SJSA1 (cell line): ENCODE results near the gene PTP4A1. TPM values are rescaled to one million over a fixed set of nuclear protein-coding genes. Genes with fewer than 3 reads are reported as not detected.

Source experiments
- DNase-seq, 2 experiments: peaks; one replicate each; pipeline ENCODE4 v3.0.0-alpha.2; 2015 to 2020; ENCODE audit warnings: low spot score in 2 of 2, low read depth in 1 of 2
- H3K27ac ChIP-seq: fragments of 250-450 bp; sonication (Bioruptor Pico); 2 replicates; pipeline ENCODE4 v1.5.1; 2020; ENCODE audit warnings: mild to moderate bottlenecking, moderate library complexity
- H3K27me3 ChIP-seq: fragments of 250-450 bp; sonication (Bioruptor Pico); replicated peaks from 2 replicates; pipeline ENCODE4 v1.5.1; 2020; ENCODE audit warnings: mild to moderate bottlenecking, moderate library complexity
- H3K36me3 ChIP-seq: fragments of 250-450 bp; sonication (Bioruptor Pico); 2 replicates; pipeline ENCODE4 v1.5.1; 2020; ENCODE audit warnings: mild to moderate bottlenecking
- H3K4me1 ChIP-seq: fragments of 250-450 bp; sonication (Bioruptor Pico); replicated peaks from 2 replicates; pipeline ENCODE4 v1.6.1; 2021; ENCODE audit warnings: mild to moderate bottlenecking
- H3K4me3 ChIP-seq: fragments of 250-450 bp; sonication (Bioruptor Pico); 2 replicates; pipeline ENCODE4 v1.5.1; 2020; ENCODE audit warnings: mild to moderate bottlenecking
- H3K9me3 ChIP-seq: fragments of 250-450 bp; sonication (Bioruptor Pico); replicated peaks from 2 replicates; pipeline ENCODE4 v1.5.1; 2020; ENCODE audit warnings: mild to moderate bottlenecking
- total RNA-seq: library from RNA; depleted of rRNA; stranded (reverse); fragments of >200 nt; shearing (Covaris generic); gene quantifications from 2 replicates; pipeline ENCODE4 v1.2.3, GENCODE V29; 2014

The PTP4A1 gene
- total RNA-seq, 1 experiment from 2014 or later: 15.7 TPM

DNA sequence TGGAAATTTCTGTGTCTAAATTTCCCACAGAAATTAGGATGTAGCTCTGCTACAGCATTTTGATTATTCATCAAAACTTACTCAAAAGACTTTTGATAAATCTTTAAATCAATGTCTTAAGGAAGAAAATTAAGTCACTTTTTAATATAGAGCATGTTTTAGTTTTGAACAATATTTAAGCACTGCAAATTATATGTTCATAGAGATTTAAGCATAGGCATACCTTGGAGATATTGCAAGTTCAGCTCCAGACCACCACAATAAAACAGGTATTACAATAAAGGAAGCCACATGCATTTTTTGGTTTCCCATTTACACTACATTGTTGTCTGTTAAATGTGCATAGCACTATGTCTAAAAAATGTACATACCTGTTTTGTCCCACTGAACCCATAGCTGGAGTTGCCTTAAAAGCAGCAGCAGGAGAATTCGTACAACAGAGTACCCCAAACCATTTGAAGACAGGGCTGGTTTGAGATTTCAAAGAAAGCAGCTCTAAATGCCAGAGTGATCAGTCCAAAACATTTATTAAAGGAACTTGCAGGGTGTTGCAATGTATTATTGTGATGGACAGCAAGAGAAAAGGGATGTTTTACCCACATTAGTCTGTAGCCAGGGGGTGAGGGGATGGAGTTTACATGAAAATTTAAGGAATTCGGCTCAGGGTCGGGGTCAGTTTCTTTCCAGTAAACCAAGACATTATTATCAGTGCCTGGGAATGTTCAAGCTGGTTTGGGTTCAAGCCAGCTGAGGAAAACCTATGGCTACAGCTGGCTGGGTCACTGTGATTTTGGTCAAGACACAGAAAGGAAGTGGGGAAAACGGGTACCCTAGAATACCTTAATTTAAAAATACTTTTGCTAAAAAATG is 6.3 kb upstream of the PTP4A1 start:
- DNase-seq: no peak
- H3K27ac ChIP-seq: no peak overlapping the region
- H3K9me3 ChIP-seq: no peaks in the 10 kb centered on the region
- peaks cover 9% of the 10 kb centered on the region; the same call in 1 of the 2 replicates for H3K27me3 ChIP-seq
- no peaks in the 10 kb centered on the region for H3K4me1 ChIP-seq
- H3K36me3 ChIP-seq: no peaks in the 10 kb centered on the region
- no peak overlapping the region for H3K4me3 ChIP-seq

DNA sequence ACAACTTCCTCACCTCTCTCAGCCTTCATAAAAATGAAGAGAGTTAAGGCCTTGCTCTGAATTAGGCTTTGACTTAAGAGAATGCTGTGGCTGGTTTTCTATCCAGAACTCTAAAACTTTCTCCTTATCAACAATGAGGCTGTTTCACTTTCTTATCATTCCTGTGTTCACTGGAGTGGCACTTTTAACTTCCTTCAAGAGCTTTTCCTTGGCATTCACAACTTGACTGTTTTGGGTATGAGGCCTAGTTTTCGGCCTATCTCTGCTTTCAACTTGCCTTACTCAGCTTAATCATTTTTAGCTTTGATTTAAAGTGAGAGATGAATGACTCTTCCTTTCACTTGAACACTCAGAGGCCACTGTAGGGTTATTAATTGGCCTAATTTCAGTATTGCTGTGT is 4.3 kb upstream of the PTP4A1 start:
- peaks cover 6% of the 10 kb centered on the region for H3K4me1 ChIP-seq
- no peak for DNase-seq
- no peaks in the 10 kb centered on the region for H3K9me3 ChIP-seq

DNA sequence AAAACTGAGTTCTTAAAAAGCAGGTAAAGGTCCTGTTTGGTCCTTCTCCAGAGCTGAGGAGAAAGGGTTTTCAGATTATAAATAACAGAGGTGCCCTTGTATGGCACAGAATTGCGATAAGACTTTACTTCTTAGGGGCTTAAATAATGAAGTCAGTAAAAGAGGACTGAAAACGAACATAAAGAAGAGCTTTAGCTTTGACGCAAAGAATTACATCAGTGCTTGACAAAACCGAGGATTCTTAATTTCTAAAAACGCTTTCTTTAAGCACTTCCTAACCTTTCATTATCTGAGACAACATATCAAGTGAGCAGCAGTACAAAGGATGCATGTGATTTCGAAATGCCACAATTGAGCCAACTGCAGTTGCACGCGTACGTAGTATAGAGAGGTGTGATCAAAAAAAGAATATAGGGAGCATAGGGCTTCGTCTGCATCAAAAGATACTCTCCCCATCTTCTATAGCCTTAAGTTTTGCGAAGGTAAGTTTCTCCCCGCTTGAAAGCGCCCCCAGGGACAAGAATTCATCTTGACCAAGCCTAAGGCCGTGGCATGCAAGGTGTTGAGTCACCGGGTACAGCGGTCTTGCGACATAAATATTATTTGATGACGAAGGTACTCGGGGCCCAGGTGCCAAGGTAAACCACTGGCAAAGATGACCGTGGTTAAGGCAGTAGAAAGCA is 778 bp upstream of the PTP4A1 start:
- Histone ChIP-seq H3K4me1 (peaks cover 14% of the 10 kb centered on the region), H3K36me3 (peaks cover 21% of the 10 kb centered on the region), H3K27ac (peak overlapping the region; percentile 20; the same call in 1 of the 2 replicates), H3K9me3 (no peaks in the 10 kb centered on the region), H3K27me3 (0 out of 2 replicates have a peak, but pooled peaks cover 1% of the 10 kb centered on the region), H3K4me3 (peak overlapping the region; percentile 92)
- DNase-seq: peak; percentile 8 to 49

More for the DNA sequence above, 4.3 kb upstream of the PTP4A1 start:
- H3K4me3 ChIP-seq: no peak overlapping the region
- peaks cover 9% of the 10 kb centered on the region; the same call in 1 of the 2 replicates for H3K27me3 ChIP-seq
- no peak overlapping the region for H3K27ac ChIP-seq
- peaks cover 6% of the 10 kb centered on the region for H3K36me3 ChIP-seq

- H3K27ac ChIP-seq: peak overlapping the region; percentile 91
- H3K9me3 ChIP-seq: no peaks in the 10 kb centered on the region
- H3K4me3 ChIP-seq: peak overlapping the region; percentile 92
- no peak for DNase-seq
- H3K4me1 ChIP-seq: peaks cover 14% of the 10 kb centered on the region
- no peaks in the 10 kb centered on the region for H3K27me3 ChIP-seq
- peaks cover 31% of the 10 kb centered on the region for H3K36me3 ChIP-seq
Measured at GRCh38 chr6:63572747-63573075, 431 bp downstream of the PTP4A1 start.

DNA sequence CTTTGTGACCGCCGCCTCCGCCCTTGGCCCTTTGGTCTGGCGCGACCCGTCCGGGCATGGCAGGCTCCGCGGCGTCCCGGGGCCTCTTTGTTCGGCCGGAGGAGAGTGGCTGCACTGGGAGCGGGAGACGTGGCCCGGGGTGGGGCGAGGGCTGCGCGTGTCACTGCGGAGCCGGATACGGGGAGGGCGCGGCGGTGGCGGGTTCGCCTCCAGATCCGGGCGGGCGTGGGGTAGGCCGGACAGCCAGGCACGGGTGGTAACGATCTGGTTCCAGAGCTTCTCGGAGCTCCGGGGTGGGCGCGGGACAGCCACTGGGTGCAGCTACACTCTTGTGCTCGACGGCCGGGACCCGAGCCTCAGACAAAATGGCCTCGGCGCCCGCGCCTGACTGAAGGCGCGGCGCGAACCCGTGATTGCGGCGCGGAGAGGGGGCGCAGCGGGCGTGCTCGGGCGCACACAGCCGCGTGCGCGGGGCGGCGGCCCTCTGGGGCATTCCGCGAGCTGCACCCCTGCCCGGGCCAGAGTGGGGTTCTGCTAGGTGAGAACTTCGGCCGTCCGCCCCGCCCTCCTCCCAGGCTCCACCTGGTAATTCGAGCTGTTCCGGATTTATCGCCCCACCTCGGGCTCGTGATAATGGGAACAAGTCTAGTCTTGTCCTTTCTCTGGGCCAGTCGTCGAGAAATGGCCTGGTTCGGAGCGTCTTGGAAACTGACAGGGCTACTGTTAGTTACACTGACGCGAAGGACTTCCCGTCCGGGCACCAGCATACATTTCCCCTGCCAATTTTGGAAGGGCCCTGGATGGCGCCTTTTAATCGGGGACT is 1.0 kb downstream of the PTP4A1 start:
- Histone ChIP-seq H3K36me3 (peaks cover 37% of the 10 kb centered on the region), H3K27me3 (no peaks in the 10 kb centered on the region), H3K27ac (peak overlapping the region; percentile 91), H3K4me3 (peak overlapping the region; percentile 92), H3K9me3 (no peaks in the 10 kb centered on the region), H3K4me1 (peaks cover 14% of the 10 kb centered on the region)
- DNase-seq: peak; percentile 63 to 74

GRCh38 chr6:63573899-63574553 is 1.7 kb downstream of the PTP4A1 start:
- H3K9me3 ChIP-seq: no peaks in the 10 kb centered on the region
- H3K27me3 ChIP-seq: no peaks in the 10 kb centered on the region
- peaks cover 44% of the 10 kb centered on the region for H3K36me3 ChIP-seq
- H3K27ac ChIP-seq: peak overlapping the region; percentile 91
- peak overlapping the region; percentile 92 for H3K4me3 ChIP-seq
- peak; percentile 38 to 47 for DNase-seq
- H3K4me1 ChIP-seq: peaks cover 14% of the 10 kb centered on the region

- Histone ChIP-seq H3K27ac (no peak overlapping the region), H3K4me3 (peak overlapping the region; percentile 92), H3K27me3 (no peaks in the 10 kb centered on the region), H3K36me3 (peaks cover 49% of the 10 kb centered on the region), H3K4me1 (peaks cover 14% of the 10 kb centered on the region), H3K9me3 (no peaks in the 10 kb centered on the region)
- DNase-seq: no peak
Measured at GRCh38 chr6:63574554-63574900, 2.2 kb downstream of the PTP4A1 start.

GRCh38 chr6:63576147-63576772 is 4.0 kb downstream of the PTP4A1 start:
- peaks cover 14% of the 10 kb centered on the region for H3K4me1 ChIP-seq
- no peak for DNase-seq
- no peaks in the 10 kb centered on the region for H3K9me3 ChIP-seq
- H3K27ac ChIP-seq: no peak overlapping the region
- peaks cover 65% of the 10 kb centered on the region for H3K36me3 ChIP-seq
- H3K27me3 ChIP-seq: no peaks in the 10 kb centered on the region
- no peak overlapping the region for H3K4me3 ChIP-seq

DNA sequence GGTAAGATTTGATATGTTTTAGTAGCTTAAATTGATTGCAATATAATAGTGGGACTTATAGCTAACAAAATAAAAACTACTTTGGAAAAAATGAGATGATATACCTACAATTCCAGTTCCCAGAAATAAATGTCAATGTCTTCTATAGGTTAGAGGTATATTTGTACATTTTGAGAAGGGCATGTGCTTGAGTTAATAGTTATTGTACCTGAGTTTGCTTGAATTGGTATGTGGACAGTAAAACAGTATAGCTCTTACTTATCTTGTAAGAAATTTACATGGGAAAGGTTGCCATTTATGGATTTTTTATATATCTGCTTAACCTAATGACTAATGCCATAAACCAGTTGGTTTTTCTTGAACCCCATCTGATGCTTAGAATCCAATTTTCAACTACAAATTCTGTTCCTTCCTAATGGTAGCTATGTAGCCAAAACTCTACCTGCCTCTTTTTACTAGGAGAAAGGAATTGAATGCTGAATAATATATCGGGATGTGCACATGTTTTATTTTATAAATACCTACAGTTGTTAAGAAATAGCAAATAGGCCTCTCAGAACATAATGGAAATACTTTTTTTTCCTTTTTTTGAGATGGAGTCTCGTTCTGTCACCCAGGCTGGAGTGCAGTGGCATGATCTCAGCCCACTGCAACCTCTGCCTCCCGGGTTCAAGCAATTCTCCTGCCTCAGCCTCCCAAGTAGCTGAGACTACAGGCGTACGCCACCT is 4.9 kb downstream of the PTP4A1 start:
- Histone ChIP-seq H3K4me1 (peaks cover 9% of the 10 kb centered on the region; the same call in 1 of the 2 replicates), H3K27ac (no peak overlapping the region), H3K9me3 (no peaks in the 10 kb centered on the region), H3K4me3 (no peak overlapping the region), H3K27me3 (no peaks in the 10 kb centered on the region), H3K36me3 (peaks cover 69% of the 10 kb centered on the region)
- no peak for DNase-seq

DNA sequence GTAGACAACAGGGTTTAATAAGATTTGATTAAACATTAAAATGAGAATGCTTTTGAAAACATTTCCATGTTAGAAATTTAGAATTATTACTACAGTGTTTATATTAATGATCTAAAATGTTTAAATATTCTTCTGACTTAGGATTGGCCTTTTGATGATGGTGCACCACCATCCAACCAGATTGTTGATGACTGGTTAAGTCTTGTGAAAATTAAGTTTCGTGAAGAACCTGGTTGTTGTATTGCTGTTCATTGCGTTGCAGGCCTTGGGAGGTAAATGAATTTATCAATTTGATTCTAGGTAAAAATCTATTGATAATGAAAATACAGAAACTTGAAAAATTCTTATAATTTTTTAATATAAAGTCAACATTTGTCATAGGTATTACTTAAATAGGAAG is 6.5 kb downstream of the PTP4A1 start:
- Histone ChIP-seq H3K4me1 (peaks cover 9% of the 10 kb centered on the region; the same call in 1 of the 2 replicates), H3K27ac (no peak overlapping the region), H3K4me3 (no peak overlapping the region), H3K36me3 (peaks cover 64% of the 10 kb centered on the region), H3K9me3 (no peaks in the 10 kb centered on the region), H3K27me3 (no peaks in the 10 kb centered on the region)
- DNase-seq: no peak

DNA sequence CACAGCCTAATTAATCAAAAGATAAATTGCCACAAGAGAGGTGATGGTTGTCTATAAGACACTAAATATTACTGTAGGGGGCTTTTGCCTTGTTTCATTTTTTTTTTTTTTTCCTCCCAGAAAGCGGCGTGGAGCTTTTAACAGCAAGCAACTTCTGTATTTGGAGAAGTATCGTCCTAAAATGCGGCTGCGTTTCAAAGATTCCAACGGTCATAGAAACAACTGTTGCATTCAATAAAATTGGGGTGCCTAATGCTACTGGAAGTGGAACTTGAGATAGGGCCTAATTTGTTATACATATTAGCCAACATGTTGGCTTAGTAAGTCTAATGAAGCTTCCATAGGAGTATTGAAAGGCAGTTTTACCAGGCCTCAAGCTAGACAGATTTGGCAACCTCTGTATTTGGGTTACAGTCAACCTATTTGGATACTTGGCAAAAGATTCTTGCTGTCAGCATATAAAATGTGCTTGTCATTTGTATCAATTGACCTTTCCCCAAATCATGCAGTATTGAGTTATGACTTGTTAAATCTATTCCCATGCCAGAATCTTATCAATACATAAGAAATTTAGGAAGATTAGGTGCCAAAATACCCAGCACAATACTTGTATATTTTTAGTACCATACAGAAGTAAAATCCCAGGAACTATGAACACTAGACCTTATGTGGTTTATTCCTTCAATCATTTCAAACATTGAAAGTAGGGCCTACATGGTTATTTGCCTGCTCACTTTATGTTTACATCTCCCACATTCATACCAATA is 7.8 kb downstream of the PTP4A1 start:
- Histone ChIP-seq H3K36me3 (peaks cover 60% of the 10 kb centered on the region), H3K4me1 (no peaks in the 10 kb centered on the region), H3K27me3 (no peaks in the 10 kb centered on the region), H3K4me3 (no peak overlapping the region), H3K9me3 (no peaks in the 10 kb centered on the region), H3K27ac (no peak overlapping the region)
- DNase-seq: no peak

DNA sequence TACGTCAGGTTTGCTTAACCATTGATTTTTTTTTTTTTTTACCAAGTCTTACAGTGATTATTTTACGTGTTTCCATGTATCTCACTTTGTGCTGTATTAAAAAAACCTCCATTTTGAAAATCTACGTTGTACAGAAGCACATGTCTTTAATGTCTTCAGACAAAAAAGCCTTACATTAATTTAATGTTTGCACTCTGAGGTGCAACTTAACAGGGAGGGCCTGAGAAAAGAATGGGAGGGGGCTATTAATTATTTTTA is 8.4 kb downstream of the PTP4A1 start:
- no peak overlapping the region for H3K4me3 ChIP-seq
- no peak overlapping the region for H3K27ac ChIP-seq
- peaks cover 59% of the 10 kb centered on the region for H3K36me3 ChIP-seq
- H3K27me3 ChIP-seq: no peaks in the 10 kb centered on the region
- no peak for DNase-seq
- H3K4me1 ChIP-seq: no peaks in the 10 kb centered on the region
- H3K9me3 ChIP-seq: no peaks in the 10 kb centered on the region
